GM04504 (cell line): ENCODE measurements around the gene ZYG11A.
A peak's percentile ranks its signal among the peaks of the same experiment; 100 is the strongest.

Experiments used
- DNase-seq: peaks from one replicate; pipeline ENCODE4 v3.0.0-alpha.2; 2012; ENCODE audit warnings: low read depth

Gene ZYG11A

DNA sequence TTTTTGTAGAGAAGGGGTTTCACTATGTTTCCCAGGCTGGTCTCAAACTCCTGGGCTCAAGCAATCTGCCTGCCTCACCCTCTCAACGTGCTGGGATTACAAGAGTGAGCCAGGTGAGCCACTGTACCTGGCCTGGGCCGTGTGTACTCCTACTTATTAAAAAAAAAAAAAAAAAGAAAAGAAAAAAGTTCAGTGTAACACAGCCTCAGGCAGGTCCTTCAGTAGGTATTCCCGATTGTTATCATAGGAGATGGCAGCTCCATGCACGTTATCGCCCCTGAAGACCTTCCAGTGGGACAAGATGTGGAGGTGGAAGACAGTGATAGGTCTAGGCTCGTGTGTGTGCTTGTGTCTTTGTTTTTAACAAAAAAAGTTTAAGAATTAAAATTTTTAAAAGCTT, 75.6 kb downstream of the ZYG11A start:
- no peak for DNase-seq

DNA sequence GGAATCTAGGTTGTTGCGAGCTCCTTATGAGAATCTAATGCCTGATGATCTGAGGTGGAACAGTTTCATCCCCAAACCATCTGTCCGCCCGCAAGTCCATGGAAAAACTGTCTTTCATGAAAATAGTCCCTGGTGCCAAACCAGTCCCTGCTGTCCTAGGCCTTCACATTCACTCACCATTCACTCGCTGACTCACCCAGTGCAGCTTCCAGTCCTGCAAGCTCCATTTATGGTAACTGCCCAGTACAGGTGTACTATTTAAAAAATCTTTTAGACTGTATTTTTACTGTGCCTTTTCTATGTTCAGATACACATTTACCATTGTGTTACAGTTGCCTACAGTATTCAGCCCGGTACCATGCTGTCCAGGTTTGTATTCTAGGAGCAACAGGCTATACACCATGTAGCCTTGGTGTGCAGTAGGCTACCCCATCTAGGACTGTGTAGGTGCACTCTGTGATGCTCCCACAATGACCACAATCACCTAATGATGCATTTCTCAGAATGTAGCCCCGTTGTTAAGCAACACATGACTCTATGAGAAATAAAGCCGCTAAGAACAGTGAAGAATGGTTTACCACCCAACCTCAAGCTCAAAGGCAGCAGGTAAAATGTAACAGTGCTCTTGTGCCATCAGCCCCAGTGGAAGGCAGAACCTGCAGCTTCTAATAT, 76.6 kb downstream of the ZYG11A start:
- no peak for DNase-seq

DNA sequence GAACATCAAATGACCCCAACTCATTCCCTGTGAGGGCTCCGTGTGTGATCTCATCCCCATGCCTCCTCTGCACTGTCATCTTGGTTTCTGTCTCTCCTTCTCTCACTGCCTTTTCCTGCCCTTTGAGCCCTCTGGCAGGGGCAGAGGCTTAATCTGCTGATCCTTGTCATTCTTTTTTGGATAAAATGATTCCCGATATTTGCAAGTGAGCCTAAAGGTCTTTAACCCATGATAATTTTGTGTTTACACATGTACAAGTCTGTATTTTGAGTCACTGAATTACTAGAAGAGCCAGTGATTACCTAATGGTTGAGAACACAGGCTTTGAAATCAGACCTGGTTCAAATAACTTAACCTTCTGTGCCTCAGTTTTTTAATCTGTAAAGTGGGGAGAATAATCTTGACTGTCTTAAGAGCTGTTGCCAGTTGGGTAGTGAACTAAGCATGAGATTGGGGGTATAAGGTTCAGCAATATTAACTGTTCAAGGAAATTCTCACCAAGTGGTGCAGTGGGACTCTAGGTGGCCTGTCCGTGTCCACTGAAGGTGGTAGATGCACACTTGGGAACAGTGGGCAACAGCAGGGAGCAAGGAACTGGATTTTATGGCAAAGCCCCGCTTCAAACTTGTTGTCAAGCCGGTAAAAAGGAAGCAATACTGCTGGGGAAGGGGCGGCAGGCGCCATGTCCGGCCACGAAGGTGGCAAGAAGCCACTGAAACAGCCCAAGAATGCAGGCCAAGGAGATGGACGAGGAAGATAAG, 77.3 kb downstream of the ZYG11A start:
- DNase-seq = no peak

DNA sequence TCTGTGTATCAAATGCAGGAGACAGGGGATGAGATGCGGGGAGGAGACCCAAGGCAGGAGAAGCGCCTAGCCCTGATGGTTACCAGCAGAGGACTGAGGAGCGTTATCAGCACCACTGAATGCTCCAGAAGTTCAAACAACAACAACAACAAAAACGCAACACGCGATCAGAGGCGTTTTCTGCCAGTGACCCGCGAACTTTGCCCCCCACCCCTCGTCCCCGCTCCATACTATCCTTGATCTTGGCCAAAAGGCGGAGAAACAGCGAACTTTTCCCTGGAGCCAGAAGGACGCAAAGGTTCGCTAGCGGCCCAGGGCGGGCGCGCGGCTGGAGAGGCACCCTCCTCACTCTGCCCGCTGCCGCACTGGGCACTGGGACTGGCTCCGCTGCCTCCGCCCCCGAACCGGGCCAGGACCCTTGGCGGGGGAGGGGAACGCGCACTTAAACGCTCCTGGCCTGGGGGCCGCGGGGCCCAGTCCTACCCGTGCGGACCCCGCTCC, 78.3 kb downstream of the ZYG11A start:
- DNase-seq = no peak

DNA sequence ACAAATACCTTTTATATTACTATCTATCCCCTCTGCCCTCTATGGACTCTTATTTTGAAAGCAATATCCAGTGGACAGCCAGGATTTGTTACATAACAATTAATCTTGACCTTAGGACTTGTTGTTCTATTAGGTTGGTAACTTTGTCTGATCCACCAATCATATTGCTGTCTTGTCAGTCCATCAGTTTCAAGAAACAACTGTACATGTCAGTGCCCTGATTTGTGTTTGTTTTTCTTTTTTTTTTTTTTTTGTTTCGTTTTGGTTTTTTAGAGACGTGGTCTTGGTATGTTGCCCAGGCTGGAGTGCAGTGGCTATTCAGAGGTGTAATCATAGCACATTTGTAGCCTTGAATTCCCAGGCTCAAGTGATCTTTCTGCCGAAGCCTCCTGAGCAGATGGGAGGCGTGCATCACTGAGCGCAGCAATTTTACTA, 83.0 kb downstream of the ZYG11A start:
- DNase-seq = no peak

GRCh38 chr1:52926864-52927211, 84.3 kb downstream of the ZYG11A start:
- DNase-seq = no peak

GRCh38 chr1:52927212-52928014, 84.9 kb downstream of the ZYG11A start, which contains the start of gene SCP2:
Gene SCP2, plus strand, starts transcription at chr1:52927276. Its CDS starts 121 bp downstream, at chr1:52927397.
- DNase-seq = peak; percentile 38

DNA sequence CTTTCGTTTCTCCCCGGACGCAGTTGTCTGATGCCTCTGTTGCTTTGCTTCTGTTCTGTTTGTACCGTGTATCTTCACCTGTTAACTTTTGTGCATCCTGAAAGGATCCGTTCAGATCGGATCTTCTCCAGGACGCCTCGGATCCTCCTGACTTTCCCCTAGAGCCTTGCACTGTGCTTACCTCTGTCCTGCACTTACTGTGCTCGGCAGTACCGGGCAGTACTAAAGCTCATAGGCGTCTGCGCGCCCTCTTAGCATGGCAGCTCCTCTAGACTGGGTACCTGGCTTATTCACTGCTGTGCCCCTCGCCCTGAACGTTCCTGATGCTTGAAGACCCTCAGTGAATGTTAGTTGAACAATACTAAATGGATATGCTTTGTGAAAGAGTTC, 85.5 kb downstream of the ZYG11A start:
- DNase-seq = no peak

GRCh38 chr1:52929019-52929418, 86.5 kb downstream of the ZYG11A start:
- no peak for DNase-seq

GRCh38 chr1:52937433-52938182, 95.0 kb downstream of the ZYG11A start:
- no peak for DNase-seq

- DNase-seq = no peak
Observed at GRCh38 chr1:52938183-52938451, 95.6 kb downstream of the ZYG11A start.

GRCh38 chr1:52943876-52944416, 101.4 kb downstream of the ZYG11A start:
- DNase-seq = no peak

DNA sequence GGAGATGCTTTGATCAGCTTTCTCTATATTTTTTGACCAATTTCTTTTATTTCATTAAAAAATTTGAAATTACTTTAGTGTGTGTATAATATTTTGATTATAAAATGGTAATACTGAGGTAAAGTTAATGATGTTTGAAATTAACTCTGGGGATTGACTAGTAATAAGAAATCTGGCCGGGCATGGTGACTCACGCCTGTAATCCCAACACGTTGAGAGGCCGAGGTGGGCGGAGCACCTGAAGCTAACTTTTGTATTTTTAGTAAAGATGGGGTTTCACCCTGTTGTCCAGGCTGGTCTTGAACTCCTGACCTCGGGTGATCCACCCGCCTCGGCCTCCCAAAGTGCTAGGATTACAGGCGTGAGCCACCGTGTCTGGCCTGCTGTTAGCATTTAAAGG, 102.0 kb downstream of the ZYG11A start:
- no peak for DNase-seq
